HCT116 (cell line): ENCODE results near the gene NEUROD1. TPM values are rescaled to one million over a fixed set of nuclear protein-coding genes. Genes with fewer than 3 reads are reported as not detected.

ENCODE experiments used
- total RNA-seq: library from RNA; stranded (reverse); gene quantifications from one replicate; pipeline ENCODE4 v1.2.1, GENCODE V29; 2021; ENCODE audit not compliant: unreplicated experiment

The NEUROD1 gene
- total RNA-seq, 1 experiment from 2014 or later, result not detected

Other genes with a start within 250 kb of the NEUROD1 start
- gene ITGA4, start 223.1 kb downstream of the NEUROD1 start, total RNA-seq, result 0.49 TPM
- gene CERKL, start 23.4 kb downstream of the NEUROD1 start, total RNA-seq, result 0.66 TPM
- gene ITPRID2, start 211.2 kb upstream of the NEUROD1 start, total RNA-seq, result 1,605 TPM